ENCODE measurements around the gene VAMP8.
"Not testable (repeated sequence)": the region's sequence is repeated elsewhere in the genome, so short reads cannot be mapped to it uniquely, and the experiment has no call there.

The VAMP8 gene

GRCh38 chr2:85541753-85542457, 35.5 kb upstream of the VAMP8 start:
- TF ChIP-seq CTCF (IDR thresholded peaks at IDR 0.05): no peak
- peak overlapping the region; percentile 91 for H3K4me3 ChIP-seq
- DNase-seq (ENCODE audit: low spot score): no peak
- H3K27ac ChIP-seq: peak overlapping the region; percentile 45 to 100

GRCh38 chr2:85542777-85543176, 34.6 kb upstream of the VAMP8 start:
- no peak for DNase-seq (ENCODE audit: low spot score)
- peak overlapping the region; percentile 91 for H3K4me3 ChIP-seq

GRCh38 chr2:85544254-85544691, 33.1 kb upstream of the VAMP8 start:
- H3K4me3 ChIP-seq; H3K27ac ChIP-seq; DNase-seq (ENCODE audit: low spot score): not testable (repeated sequence)

More at GRCh38 chr2:85542777-85543176, 34.6 kb upstream of the VAMP8 start:
- H3K27ac ChIP-seq: peak overlapping the region in 1 of 2 donors; percentile 45
- no peak for TF ChIP-seq CTCF (IDR thresholded peaks at IDR 0.05)

GRCh38 chr2:85544915-85545779, 32.2 kb upstream of the VAMP8 start:
- H3K27ac ChIP-seq: peak overlapping the region; percentile 13 to 26
- not testable (repeated sequence) for H3K4me3 ChIP-seq; DNase-seq (ENCODE audit: low spot score)

GRCh38 chr2:85545780-85546240, 31.6 kb upstream of the VAMP8 start:
- no peak overlapping the region for H3K27ac ChIP-seq
- no peak for TF ChIP-seq CTCF (IDR thresholded peaks at IDR 0.05)
- DNase-seq (ENCODE audit: low spot score): no peak
- H3K4me3 ChIP-seq: no peak overlapping the region

GRCh38 chr2:85547089-85547858, 30.1 kb upstream of the VAMP8 start:
- DNase-seq (ENCODE audit: low spot score): no peak
- Histone ChIP-seq H3K4me3 (no peak overlapping the region), H3K27ac (no peak overlapping the region)
- no peak for TF ChIP-seq CTCF (IDR thresholded peaks at IDR 0.05)

GRCh38 chr2:85547859-85548607, 29.4 kb upstream of the VAMP8 start:
- H3K27ac ChIP-seq: no peak overlapping the region
- no peak overlapping the region for H3K4me3 ChIP-seq
- TF ChIP-seq CTCF (IDR thresholded peaks at IDR 0.05): no peak
- no peak for DNase-seq (ENCODE audit: low spot score)

All from coronary artery (tissue), 2 donors.